ENCODE measurements around the gene CRELD1. TPM values are rescaled to one million over a fixed set of nuclear protein-coding genes. Genes with fewer than 3 reads are reported as not detected.

CRELD1 gene
- total and polyA plus RNA-seq, 9 of the 15 experiments (the other 6 are each of a cell fraction or from before 2014, with no cell fraction given) = 3.3 to 25.8 (median 16.5) TPM

DNA sequence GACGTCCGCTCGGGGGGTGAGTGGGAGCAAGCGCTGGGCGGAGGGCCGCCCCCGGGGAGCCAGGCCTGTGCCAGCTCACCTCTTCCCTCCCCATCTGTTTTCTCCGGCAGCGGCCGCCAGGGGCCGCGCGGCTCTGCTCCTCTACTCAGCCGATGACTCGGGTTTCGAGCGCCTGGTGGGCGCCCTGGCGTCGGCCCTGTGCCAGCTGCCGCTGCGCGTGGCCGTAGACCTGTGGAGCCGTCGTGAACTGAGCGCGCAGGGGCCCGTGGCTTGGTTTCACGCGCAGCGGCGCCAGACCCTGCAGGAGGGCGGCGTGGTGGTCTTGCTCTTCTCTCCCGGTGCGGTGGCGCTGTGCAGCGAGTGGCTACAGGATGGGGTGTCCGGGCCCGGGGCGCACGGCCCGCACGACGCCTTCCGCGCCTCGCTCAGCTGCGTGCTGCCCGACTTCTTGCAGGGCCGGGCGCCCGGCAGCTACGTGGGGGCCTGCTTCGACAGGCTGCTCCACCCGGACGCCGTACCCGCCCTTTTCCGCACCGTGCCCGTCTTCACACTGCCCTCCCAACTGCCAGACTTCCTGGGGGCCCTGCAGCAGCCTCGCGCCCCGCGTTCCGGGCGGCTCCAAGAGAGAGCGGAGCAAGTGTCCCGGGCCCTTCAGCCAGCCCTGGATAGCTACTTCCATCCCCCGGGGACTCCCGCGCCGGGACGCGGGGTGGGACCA is 632 bp upstream of the CRELD1 start (continued):
- TF ChIP-seq, protein P1, sequence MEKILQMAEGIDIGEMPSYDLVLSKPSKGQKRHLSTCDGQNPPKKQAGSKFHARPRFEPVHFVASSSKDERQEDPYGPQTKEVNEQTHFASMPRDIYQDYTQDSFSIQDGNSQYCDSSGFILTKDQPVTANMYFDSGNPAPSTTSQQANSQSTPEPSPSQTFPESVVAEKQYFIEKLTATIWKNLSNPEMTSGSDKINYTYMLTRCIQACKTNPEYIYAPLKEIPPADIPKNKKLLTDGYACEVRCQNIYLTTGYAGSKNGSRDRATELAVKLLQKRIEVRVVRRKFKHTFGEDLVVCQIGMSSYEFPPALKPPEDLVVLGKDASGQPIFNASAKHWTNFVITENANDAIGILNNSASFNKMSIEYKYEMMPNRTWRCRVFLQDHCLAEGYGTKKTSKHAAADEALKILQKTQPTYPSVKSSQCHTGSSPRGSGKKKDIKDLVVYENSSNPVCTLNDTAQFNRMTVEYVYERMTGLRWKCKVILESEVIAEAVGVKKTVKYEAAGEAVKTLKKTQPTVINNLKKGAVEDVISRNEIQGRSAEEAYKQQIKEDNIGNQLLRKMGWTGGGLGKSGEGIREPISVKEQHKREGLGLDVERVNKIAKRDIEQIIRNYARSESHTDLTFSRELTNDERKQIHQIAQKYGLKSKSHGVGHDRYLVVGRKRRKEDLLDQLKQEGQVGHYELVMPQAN (IDR thresholded peaks at IDR 0.05; ENCODE audit: borderline replicate concordance) = no peak
- TF ChIP-seq ZNF121 (CRISPR knock-in tag; conservative IDR thresholded peaks at IDR 0.05) (no peak), PHB (CRISPR knock-in tag; IDR thresholded peaks at IDR 0.05) (0 out of 2 replicates have a peak, but pooled peaks have one; percentile 11), XRCC3 (IDR thresholded peaks at IDR 0.05) (no peak), MBD2 (IDR thresholded peaks at IDR 0.05; ENCODE audit: borderline replicate concordance, low read depth) (no peak), FOXJ3 (CRISPR knock-in tag; IDR thresholded peaks at IDR 0.05) (no peak), ZFP36 (IDR thresholded peaks at IDR 0.05; ENCODE audit: low read depth, low read length, partially characterized antibody) (no peak), ILK (tag; IDR thresholded peaks at IDR 0.05; ENCODE audit: borderline replicate concordance, low read depth) (no peak), KHSRP (IDR thresholded peaks at IDR 0.05) (no peak), NCOA1 (IDR thresholded peaks at IDR 0.05; ENCODE audit: low read depth) (no peak), ZFP1 (CRISPR knock-in tag; IDR thresholded peaks at IDR 0.05) (no peak), KLF16 (IDR thresholded peaks at IDR 0.05) (peak; percentile 74), CBFA2T2 (conservative IDR thresholded peaks at IDR 0.05) (0 out of 2 replicates have a peak, but pooled peaks have one; percentile 8), CHD4 (IDR thresholded peaks at IDR 0.05; ENCODE audit: insufficient read depth, insufficient replicate concordance, low read depth, low read length, poor library complexity, severe bottlenecking) (no peak), EGR1 (conservative IDR thresholded peaks at IDR 0.05) (peak; percentile 93)
- TF ChIP-seq, protein P2, sequence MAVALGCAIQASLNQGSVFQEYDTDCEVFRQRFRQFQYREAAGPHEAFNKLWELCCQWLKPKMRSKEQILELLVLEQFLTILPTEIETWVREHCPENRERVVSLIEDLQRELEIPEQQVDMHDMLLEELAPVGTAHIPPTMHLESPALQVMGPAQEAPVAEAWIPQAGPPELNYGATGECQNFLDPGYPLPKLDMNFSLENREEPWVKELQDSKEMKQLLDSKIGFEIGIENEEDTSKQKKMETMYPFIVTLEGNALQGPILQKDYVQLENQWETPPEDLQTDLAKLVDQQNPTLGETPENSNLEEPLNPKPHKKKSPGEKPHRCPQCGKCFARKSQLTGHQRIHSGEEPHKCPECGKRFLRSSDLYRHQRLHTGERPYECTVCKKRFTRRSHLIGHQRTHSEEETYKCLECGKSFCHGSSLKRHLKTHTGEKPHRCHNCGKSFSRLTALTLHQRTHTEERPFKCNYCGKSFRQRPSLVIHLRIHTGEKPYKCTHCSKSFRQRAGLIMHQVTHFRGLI (CRISPR knock-in tag; IDR thresholded peaks at IDR 0.05) = no peak
- TF ChIP-seq, protein P3, sequence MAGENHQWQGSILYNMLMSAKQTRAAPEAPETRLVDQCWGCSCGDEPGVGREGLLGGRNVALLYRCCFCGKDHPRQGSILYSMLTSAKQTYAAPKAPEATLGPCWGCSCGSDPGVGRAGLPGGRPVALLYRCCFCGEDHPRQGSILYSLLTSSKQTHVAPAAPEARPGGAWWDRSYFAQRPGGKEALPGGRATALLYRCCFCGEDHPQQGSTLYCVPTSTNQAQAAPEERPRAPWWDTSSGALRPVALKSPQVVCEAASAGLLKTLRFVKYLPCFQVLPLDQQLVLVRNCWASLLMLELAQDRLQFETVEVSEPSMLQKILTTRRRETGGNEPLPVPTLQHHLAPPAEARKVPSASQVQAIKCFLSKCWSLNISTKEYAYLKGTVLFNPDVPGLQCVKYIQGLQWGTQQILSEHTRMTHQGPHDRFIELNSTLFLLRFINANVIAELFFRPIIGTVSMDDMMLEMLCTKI (IDR thresholded peaks at IDR 0.05; ENCODE audit: partially characterized antibody) = no peak
- TF ChIP-seq, protein P4, sequence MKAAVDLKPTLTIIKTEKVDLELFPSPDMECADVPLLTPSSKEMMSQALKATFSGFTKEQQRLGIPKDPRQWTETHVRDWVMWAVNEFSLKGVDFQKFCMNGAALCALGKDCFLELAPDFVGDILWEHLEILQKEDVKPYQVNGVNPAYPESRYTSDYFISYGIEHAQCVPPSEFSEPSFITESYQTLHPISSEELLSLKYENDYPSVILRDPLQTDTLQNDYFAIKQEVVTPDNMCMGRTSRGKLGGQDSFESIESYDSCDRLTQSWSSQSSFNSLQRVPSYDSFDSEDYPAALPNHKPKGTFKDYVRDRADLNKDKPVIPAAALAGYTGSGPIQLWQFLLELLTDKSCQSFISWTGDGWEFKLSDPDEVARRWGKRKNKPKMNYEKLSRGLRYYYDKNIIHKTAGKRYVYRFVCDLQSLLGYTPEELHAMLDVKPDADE (conservative IDR thresholded peaks at IDR 0.05; ENCODE audit: control insufficient read depth, low read depth, low read length) = peak; percentile 83; the same call in 1 of the 2 replicates
- TF ChIP-seq, protein P5, sequence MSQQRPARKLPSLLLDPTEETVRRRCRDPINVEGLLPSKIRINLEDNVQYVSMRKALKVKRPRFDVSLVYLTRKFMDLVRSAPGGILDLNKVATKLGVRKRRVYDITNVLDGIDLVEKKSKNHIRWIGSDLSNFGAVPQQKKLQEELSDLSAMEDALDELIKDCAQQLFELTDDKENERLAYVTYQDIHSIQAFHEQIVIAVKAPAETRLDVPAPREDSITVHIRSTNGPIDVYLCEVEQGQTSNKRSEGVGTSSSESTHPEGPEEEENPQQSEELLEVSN (IDR thresholded peaks at IDR 0.05; ENCODE audit: borderline replicate concordance in 1 of 2, extremely low read depth in 1 of 2, insufficient read depth in 1 of 2, insufficient read length in 1 of 2, low read depth in 1 of 2, low read length in 1 of 2, poor library complexity in 1 of 2, severe bottlenecking in 1 of 2) = peak; percentile 76 to 78
- TF ChIP-seq, protein P6, sequence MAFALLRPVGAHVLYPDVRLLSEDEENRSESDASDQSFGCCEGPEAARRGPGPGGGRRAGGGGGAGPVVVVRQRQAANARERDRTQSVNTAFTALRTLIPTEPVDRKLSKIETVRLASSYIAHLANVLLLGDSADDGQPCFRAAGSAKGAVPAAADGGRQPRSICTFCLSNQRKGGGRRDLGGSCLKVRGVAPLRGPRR (CRISPR knock-in tag; IDR thresholded peaks at IDR 0.05) = no peak
